PC-9 (cell line): ENCODE measurements around the gene CD81. TPM values are rescaled to one million over a fixed set of nuclear protein-coding genes. Genes with fewer than 3 reads are reported as not detected.

Source experiments
- BruUV-seq: library from RNA; stranded (reverse); fragments of 400-500 nt; replicated peaks from 2 replicates; lab custom pipeline; 2021; lab: Mats Ljungman, UMichigan
- CTCF ChIA-PET: fragments of 300-600 bp; sonication (Branson Sonifier 250); formaldehyde crosslinking; loops from one replicate; lab custom pipeline; 2022; ENCODE audit warnings: antibody characterized with exemption; lab: Charles Lee
- POLR2A ChIA-PET: fragments of 300-600 bp; sonication (Branson Sonifier 250); formaldehyde crosslinking; loops from one replicate; lab custom pipeline; 2022; ENCODE audit warnings: antibody characterized with exemption; ENCODE audit not compliant: unreplicated experiment; lab: Charles Lee
- DNase-seq, 2 experiments: peaks; one replicate each; pipeline versions ENCODE4 v3.0.0 to v3.0.0-alpha.2; 2015 to 2022; ENCODE audit warnings: mixed read lengths in 1 of 2
- H2AFZ ChIP-seq: fragments of 200-600 bp; sonication (generic); 2 replicates; pipeline ENCODE4 v1.8.1; 2017; ENCODE audit warnings: antibody characterized with exemption
- H3F3A ChIP-seq: fragments of 200-600 bp; sonication (generic); 2 replicates; pipeline ENCODE4 v1.8.1; 2017; ENCODE audit warnings: antibody characterized with exemption, mild to moderate bottlenecking, low read depth; ENCODE audit not compliant: insufficient read depth
- H3K27ac ChIP-seq: fragments of 200-600 bp; sonication (generic); 2 replicates; pipeline ENCODE4 v1.6.1; 2016; ENCODE audit warnings: mixed run types
- H3K27me3 ChIP-seq: fragments of 200-600 bp; sonication (generic); 2 replicates; pipeline ENCODE4 v1.6.1; 2016; ENCODE audit warnings: low read depth, mixed run types; ENCODE audit not compliant: insufficient read depth
- H3K36me3 ChIP-seq: fragments of 200-600 bp; sonication (generic); 2 replicates; pipeline ENCODE4 v1.6.1; 2016; ENCODE audit warnings: low read depth, mixed run types
- H3K4me1 ChIP-seq: fragments of 200-600 bp; sonication (generic); replicated peaks from 2 replicates; pipeline ENCODE4 v1.6.1; 2016; ENCODE audit warnings: mixed run types; ENCODE audit not compliant: insufficient read depth
- H3K4me2 ChIP-seq: fragments of 200-600 bp; sonication (generic); 2 replicates; pipeline ENCODE4 v1.6.1; 2017; ENCODE audit warnings: mixed run types
- H3K4me3 ChIP-seq: fragments of 200-600 bp; sonication (generic); 2 replicates; pipeline ENCODE4 v1.6.1; 2016; ENCODE audit warnings: mixed run types
- H3K79me2 ChIP-seq: fragments of 200-600 bp; sonication (generic); 2 replicates; pipeline ENCODE4 v1.6.1; 2017; ENCODE audit warnings: low read depth, mixed run types
- H3K9me2 ChIP-seq: fragments of 200-600 bp; sonication (generic); 2 replicates; pipeline ENCODE4 v1.8.1; 2017; ENCODE audit warnings: mild to moderate bottlenecking; ENCODE audit not compliant: insufficient read depth
- H3K9me3 ChIP-seq: fragments of 200-600 bp; sonication (generic); 2 replicates; pipeline ENCODE4 v1.8.1; 2016; ENCODE audit warnings: low read depth; ENCODE audit not compliant: insufficient read depth
- H4K20me1 ChIP-seq: fragments of 200-600 bp; sonication (generic); 2 replicates; pipeline ENCODE4 v1.8.1; 2017; ENCODE audit not compliant: insufficient read depth
- CTCF ChIP-seq: fragments of 200-600 bp; sonication (generic); conservative IDR thresholded peaks from 2 replicates; pipeline ENCODE4 v1.6.1; 2017; ENCODE audit warnings: mixed run types, antibody characterized with exemption, mild to moderate bottlenecking, moderate library complexity
- EZH2 ChIP-seq: fragments of 200-600 bp; sonication (generic); IDR thresholded peaks from 2 replicates; pipeline ENCODE4 v1.8.0; 2017; ENCODE audit warnings: antibody characterized with exemption, low read depth
- intact Hi-C: fragments of 100-400 bp; cut with micrococcal nuclease; formaldehyde crosslinking; loops from one replicate; pipeline ENCODE4 v1.10.0; 2022; ENCODE audit not compliant: unreplicated experiment
- total RNA-seq: library from RNA; stranded (reverse); gene quantifications from 2 replicates; pipeline ENCODE4 v1.2.3, GENCODE V29; 2021

Gene CD81
- total RNA-seq, 1 experiment from 2014 or later = 180 TPM

GRCh38 chr11:2399488-2400068, 22.5 kb downstream of the CD81 start:
- CTCF ChIA-PET = no interaction called here
- Histone ChIP-seq H3K4me2 (peak overlapping the region; percentile 81), H3K9me3 (no peaks in the 10 kb centered on the region), H3K27ac (peak overlapping the region; percentile 62), H3K9me2 (no peaks in the 10 kb centered on the region), H3K27me3 (no peaks in the 10 kb centered on the region), H4K20me1 (no peaks in the 10 kb centered on the region), H3K4me1 (no peaks in the 10 kb centered on the region), H3K4me3 (peak overlapping the region; percentile 71), H3K36me3 (no peaks in the 10 kb centered on the region), H3K79me2 (peaks cover 19% of the 10 kb centered on the region), H2AFZ (peak overlapping the region; percentile 78), H3F3A (peaks cover 10% of the 10 kb centered on the region; the same call in 1 of the 2 replicates)
- BruUV-seq = TSS peak; percentile 80
- POLR2A ChIA-PET = no interaction called here
- intact Hi-C loops = loop anchor here (1.0 to 5.0 kb wide), 3 partner anchors 21 to 202 kb away; no protein-coding TSS in a partner anchor
- peak in 1 of 2 experiments; percentile 22 for DNase-seq
- TF ChIP-seq EZH2 = no peak
- no peak for TF ChIP-seq CTCF

GRCh38 chr11:2400069-2400761, 23.1 kb downstream of the CD81 start, which contains the start of gene TSSC4:
TSSC4 (plus strand) TSS chr11:2400750; CDS start chr11:2402634, 1,884 bp downstream.
- H3K79me2 ChIP-seq = peaks cover 19% of the 10 kb centered on the region
- TF ChIP-seq EZH2 = no peak
- peak; percentile 80 for TF ChIP-seq CTCF
- no peaks in the 10 kb centered on the region for H3K36me3 ChIP-seq
- ChIA-PET POLR2A (interaction anchor here (0.7 kb wide), 1 partner anchor 565 kb away, joined by 7 read pairs; the partner anchor contains the start of gene SYT8), CTCF (interaction anchor here (0.6 to 1.0 kb wide), 4 partner anchors 12 to 847 kb away, joined by 3 to 4 read pairs (median 4); no protein-coding TSS in a partner anchor)
- H3F3A ChIP-seq = peaks cover 10% of the 10 kb centered on the region; the same call in 1 of the 2 replicates
- intact Hi-C loops = loop anchor here (1.0 to 5.0 kb wide), 2 partner anchors 20 to 203 kb away; no protein-coding TSS in a partner anchor
- DNase-seq = peak; percentile 96
- BruUV-seq = no TSS peak
- peak within 1 kb of the TSS; percentile 81 for H3K4me2 ChIP-seq
- peak within 1 kb of the TSS; percentile 89 for H3K4me3 ChIP-seq
- H2AFZ ChIP-seq = peak within 1 kb of the TSS; percentile 78
- no peaks in the 10 kb centered on the region for H3K9me2 ChIP-seq
- no peaks in the 10 kb centered on the region for H3K9me3 ChIP-seq
- no peaks in the 10 kb centered on the region for H3K4me1 ChIP-seq
- H3K27ac ChIP-seq = peak within 1 kb of the TSS; percentile 62
- H3K27me3 ChIP-seq = no peaks in the 10 kb centered on the region
- no peaks in the 10 kb centered on the region for H4K20me1 ChIP-seq

- DNase-seq = no peak
- Histone ChIP-seq H3K27me3 (no peaks in the 10 kb centered on the region), H3K9me3 (no peaks in the 10 kb centered on the region), H2AFZ (peak overlapping the region; percentile 77; the same call in 1 of the 2 replicates), H3F3A (peaks cover 10% of the 10 kb centered on the region; the same call in 1 of the 2 replicates), H4K20me1 (no peaks in the 10 kb centered on the region), H3K27ac (no peak overlapping the region), H3K36me3 (no peaks in the 10 kb centered on the region), H3K4me1 (no peaks in the 10 kb centered on the region), H3K79me2 (peaks cover 19% of the 10 kb centered on the region), H3K9me2 (no peaks in the 10 kb centered on the region), H3K4me3 (peak overlapping the region; percentile 89), H3K4me2 (peak overlapping the region; percentile 81)
- TF ChIP-seq CTCF (no peak), EZH2 (no peak)
- intact Hi-C loops = loop anchor here (1.0 to 5.0 kb wide), 2 partner anchors 19 to 204 kb away; no protein-coding TSS in a partner anchor
- CTCF ChIA-PET = interaction anchor here (0.6 to 1.0 kb wide), 4 partner anchors 13 to 847 kb away, joined by 3 to 4 read pairs (median 4); no protein-coding TSS in a partner anchor
- POLR2A ChIA-PET = interaction anchor here (0.7 kb wide), 1 partner anchor 566 kb away, joined by 7 read pairs; the partner anchor contains the start of gene SYT8
- BruUV-seq = no TSS peak
These were observed 23.8 kb downstream of the CD81 start for GRCh38 chr11:2400762-2401435.
